Measurements from ENCODE around the gene FAM180A.

The FAM180A gene

DNA sequence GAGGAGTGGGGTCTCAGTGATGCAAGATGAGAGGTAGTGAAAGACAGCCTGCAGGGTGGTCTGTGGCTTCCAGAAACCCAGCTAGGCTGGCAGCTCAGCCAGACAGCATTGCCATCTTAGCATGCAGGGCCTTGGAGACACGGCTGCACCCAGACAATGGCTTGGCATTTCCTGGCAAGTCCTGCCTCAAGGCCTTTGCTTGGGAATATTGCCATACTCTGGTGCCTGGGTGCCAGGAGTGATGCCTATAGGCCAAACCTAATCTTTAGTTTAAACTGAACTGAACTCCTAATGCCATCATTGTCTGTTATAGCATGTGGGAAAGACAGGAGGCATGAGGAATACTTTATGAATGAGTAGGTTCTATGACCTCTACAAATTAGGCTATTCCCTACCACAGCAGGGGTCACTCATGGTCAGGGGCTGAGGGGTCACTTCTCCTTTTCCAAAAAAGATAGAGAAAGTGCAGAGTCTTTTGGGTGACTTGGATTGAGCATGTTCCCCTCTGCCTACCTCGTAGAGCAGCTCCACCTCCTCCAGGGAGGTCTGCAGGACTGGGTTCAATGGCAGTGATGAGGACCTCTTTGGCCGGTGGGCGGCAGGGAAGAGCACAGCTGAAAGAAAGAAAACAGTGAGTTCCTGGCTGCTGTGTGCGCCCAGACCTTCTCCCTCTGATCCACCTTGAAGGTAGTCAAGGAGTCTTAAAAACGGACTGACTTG lies 11.9 kb downstream of the FAM180A start:
- DNase-seq, result no peak

DNA sequence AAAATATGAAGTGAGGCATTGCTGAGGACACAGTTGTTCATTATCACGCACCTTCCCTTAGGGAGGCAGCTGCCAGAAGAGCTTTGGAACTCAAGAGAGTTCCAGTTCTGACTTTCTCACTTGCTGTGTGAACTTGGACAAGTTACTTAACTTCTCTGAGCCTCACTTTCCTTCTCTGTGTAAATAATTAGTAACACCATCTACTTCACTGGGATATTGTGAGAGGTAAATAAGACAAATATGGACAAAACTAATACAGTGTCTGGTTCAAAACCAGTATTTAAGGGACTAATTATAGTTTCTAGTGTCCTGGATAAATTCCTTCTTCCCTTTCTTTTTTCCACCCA lies 14.3 kb downstream of the FAM180A start:
- DNase-seq, result no peak

DNA sequence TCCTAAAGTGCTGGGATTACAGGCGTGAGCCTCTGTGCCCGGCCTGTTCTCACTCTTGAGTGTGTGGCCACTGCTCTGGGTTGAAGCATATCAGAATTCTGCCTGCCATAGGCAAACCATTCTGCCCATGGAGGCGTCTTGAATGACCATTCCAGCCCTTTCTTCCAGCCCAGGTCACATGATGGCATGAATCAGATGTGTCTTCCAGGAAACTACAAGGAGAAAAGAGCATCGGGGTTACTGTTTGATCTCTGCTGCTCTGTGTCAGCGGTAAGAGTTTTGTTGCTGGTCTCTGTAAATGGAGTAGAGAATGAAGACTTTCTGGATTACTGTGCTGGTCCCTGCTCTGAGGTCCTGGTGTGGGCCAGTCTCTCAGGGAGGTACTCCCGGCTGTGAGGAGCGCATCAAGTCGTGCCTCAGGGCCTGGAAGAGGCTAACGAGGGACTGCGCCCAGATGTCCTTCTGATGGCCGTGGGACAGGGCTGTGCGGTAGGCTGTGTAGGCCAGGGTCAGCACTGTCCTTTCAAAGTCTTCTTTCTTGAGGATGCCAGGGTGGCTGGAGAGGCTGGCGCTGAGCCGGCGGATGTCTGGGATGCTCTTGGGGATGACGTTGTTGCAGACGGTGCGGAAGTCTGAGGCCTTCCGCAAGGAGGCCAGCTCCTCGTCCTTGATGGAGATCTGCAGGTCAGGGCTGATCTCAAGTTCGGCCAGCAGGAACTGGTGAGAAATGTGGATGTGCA lies 14.8 kb downstream of the FAM180A start:
- no peak for DNase-seq

DNA sequence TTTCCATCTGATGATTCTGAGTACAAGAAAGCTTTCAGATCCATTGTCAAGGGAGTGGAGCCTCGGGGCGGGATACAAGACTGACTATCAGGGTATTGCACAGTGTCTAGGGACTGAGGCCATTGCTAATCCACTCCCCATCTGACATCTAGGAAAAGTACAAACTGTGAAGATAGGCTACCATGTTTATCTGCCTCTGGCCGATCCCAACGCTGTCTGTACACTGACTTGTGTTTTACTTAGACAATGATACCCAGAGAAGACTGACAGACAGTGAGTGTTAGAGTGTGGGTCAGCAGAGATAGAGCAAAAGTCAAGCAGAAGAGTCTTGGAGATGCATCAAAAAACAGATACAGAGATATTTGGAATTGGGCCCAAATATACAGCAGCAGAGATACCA lies 17.5 kb downstream of the FAM180A start:
- no peak for DNase-seq

DNA sequence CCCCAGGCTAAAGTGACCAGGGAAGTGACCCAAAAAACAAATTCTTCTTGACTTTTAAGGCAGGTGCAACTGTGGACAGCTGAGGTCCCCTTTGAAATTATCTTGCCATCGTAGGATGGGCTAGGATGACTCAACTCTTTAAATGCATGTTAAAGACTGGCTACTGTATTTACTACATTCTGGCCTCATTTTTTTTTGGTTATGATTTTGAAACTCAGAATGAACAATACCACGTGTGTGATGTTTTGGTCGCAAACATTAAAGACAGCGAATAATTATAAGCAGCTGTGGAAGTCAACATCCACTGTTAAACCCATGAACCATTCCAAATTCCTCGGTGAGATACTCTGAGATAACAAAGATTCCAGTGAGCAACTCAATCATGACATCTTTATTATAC lies 19.4 kb downstream of the FAM180A start:
- DNase-seq, result no peak

DNA sequence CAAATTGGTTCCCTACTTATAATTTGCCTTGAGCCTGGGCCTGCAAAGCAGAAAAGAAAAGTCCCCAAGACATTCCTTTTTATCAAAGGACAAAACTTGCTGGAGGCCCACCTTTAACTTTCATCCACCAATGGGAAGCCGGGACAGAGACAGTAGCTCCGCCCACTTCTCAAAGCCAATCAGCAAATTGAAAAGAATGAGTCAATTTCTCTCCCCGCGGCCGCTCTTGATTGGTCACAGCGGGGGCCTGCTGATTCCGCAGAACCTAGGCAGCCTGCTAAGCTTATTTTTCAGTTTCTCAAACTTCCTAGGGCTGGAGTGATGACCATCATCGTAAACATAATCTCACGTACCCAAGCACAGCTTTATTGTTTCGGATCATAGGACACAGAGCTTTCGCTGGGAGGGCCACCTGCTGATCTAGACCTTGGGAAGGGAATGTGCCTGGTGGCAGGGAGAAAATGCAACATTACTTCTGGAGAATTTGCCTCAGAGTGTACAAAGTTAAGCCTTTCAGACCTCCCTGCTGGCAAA lies 20.4 kb downstream of the FAM180A start, which contains the start of gene SLC13A4:
TSS of gene SLC13A4 (minus strand) at position 51 of the 534 bp plus-strand sequence. CDS start 690 bp downstream, outside the sequence.
- no peak for DNase-seq

DNA sequence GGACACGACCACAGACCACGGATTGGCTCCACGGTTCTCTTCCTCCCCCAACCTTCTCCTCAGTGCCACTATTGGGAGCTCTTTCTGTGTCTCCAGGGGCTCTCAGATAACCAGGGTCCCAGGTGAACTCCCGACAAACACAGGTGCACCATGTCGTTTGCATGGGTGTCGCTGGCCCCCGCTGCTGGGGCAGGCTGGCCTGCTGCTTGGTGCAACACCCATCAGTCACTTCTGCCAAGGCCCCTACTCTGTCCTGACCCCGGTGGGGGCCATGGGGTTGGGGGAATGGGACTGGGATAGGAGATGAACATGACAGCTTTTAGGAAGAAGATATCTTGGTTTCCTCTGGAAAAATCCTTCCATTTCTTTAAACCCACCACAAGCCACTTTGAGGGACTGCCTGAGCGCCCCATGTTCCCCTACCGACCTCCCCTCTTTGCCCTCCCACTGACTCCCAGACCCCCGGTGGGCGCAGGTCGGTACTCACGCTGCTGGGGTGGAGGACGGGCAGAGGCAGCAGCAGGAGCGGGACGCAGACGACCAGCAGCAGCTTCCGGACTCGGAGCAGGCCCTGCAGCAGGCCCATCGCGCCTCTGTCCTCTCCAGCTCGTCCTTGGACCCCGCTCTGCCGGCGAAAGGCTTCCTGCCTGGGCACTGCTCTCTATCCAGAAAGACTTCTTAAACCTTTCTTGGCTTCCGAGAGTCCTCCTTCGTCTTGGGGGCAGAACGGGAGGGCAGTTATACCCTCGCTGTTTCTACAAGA lies 21.5 kb downstream of the FAM180A start:
- no peak for DNase-seq

DNA sequence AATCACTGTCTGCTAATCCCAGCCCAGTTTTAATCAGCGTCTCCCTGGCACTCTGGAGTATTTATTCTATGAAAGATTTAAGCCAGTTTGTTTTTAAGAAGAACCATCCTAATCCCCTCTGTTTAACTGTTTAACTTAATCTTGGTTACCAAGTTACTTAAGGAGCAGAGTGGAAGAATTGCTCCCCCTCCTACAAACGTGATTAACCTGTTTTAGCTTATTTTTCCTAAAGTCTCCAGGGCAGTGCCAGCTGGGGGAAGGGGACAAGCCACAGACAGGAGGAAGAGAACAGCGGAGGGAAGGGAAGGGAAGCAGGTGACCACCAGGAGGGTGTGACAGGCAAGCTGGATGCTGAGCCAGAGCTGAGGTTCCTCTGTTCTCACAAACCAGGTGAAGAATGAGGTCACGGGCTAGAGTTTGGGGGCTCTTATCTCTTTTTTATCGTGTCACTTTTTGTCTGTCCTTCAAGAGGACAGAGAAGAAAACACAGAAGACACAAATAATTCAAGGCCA lies 22.3 kb downstream of the FAM180A start:
- DNase-seq, result no peak

DNA sequence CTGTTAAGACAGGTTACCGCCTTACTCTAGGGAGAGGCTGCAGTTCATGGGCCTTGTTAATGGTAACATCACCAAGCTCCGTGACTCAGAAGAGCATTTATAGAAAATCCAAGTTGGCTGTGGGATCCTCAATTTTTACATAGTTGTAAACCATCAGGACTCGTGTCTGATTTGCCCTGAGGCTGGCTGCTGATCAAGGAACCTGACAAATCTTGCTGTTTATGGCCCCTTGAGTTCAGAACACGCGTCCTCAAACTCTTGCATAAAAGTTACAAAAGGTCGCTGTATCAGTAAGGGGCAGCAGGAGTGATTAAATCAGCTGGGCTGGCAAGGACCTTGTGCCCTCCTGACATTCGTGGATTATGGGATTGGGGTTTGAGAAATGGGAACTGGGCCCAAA lies 25.2 kb downstream of the FAM180A start:
- DNase-seq, result no peak

DNA sequence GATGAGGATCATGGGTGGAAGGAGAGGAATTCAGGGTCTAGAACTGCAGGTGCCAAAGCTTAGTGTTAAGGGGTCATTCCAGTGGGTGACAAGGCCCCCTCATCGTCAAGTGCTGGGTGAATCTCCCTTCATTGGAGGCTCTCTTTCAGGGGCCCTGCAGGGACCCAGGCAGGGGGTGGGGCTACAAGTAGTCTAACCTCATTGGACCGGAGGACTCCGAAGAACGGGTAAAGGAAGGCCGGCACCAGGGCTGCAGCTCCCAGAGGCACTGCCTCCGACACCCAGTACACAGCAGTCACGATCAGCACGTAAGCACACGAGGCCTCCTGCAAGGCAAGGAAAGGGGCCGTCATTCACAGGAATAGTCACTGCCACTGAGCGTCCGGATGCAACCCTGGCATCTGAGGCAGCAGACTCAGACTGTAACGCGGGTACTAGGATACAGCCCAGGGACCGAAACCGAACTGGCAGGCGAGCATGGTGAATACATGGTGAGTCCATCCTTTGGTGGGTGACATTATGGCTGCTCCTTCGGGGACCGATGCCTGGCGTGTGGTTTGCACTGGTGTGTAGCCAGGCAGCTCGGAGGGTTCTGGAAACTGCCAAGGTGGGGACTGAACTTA lies 27.3 kb downstream of the FAM180A start:
- no peak for DNase-seq

DNA sequence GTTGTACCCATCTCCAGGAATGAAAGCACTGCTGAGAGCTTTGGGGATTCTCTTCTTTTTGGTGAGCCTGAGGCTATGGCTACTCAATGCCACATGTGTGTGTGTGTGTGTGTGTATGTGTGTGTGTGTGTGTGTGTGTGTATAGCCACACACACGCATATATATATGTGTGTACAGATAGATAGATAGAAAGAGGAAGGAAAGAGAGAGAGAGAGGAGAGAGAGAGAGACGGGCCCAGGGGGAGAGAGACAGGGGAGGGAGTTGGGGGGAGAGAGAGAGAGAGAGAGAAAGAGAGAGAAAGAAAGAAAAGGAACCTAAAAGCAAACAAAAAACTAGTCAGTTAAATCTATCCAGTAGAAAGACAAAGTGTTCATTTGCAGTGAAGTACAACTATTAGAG lies 28.9 kb downstream of the FAM180A start:
- DNase-seq, result no peak

DNA sequence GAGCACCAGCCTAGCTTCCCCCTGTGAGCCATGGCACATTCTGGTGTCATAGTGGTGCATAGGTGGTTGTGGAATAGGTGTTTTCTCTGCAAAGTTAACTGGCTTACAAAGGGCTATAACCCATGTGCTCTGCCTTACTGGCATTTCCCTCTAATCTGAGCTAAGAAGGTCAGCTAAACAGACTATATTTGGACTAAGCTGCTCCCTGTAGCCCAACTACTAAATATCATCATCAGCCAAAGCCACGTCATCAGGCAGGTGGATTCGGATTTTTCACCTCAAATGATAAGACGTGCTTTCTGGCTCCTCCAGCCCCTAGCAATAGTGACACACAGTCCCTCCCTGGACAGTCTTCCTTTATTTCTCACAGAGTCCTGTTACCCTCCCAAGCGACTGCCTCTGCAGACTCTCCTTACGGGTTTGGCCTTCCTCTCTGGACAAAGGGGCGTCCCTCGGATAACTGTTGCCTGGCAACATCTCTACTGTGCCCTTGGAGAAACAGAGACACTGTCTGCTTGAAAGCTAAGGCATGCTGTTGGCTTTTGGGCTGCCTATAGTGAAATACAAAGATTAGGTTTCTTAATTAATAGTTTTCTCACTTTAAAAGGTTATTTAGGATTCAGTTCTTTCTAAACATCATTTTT lies 29.7 kb downstream of the FAM180A start:
- DNase-seq, result no peak

DNA sequence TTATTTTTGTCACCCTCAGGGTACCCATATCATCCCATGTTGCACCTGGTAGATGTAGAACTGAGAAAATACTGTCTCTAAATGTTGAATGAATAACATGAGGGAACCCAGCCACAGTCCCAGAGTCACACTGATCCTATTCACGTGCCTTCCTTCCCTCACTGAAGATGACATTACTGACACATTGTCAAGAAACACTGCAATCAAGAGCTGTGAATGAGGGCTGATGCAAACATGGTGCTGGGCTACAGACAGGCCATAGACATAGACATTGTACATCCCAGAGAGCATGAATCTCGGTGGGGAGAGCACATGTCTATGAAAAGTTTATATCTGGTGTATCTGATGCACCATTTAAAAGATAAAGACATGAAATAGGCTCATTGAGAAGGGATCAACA lies 30.4 kb downstream of the FAM180A start:
- DNase-seq, result no peak

DNA sequence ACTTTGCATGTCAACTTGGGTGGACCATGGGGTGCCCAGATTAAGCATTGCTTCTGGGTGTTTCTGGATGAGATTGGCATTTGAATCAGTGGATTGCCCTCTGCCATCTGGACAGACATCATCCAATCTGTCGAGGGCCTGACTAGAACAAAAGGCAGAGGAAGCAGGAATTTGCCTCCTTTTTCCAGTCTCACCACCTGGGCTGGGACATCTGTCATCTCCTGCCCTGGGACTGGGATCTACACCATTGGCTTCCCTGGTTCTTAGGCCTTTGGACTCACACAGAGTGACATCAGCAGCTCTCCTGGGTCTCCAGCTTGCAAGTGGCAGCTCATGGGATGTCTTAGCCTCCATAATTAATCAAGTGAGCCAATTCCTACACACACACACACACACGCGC lies 30.9 kb downstream of the FAM180A start:
- DNase-seq, result no peak

DNA sequence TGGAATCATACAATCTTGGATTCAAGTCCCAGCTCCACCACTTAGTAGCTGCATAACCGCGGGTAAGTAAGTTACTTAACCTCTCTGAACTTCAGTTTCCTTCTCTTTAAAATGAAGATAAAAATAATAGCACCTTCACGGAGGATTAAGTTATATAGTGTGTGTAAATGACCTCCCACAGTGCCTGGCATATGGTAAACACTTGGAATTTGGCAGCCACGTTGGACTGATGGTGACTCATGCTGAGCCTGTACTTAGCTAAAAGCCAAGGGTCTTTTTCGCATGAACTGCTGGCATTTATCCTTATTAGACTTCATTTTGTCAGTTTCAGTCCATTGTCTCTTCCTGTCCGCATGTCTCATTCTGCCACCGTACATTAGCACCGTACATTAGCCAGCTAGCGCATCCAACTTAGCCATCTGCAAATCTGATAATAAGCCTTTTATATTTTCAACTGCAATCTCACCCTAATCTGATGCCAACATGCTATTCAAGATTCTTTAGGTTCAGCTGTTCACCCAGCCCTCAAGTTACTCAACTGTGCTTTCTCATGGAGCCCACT lies 31.9 kb downstream of the FAM180A start:
- DNase-seq, result no peak

DNA sequence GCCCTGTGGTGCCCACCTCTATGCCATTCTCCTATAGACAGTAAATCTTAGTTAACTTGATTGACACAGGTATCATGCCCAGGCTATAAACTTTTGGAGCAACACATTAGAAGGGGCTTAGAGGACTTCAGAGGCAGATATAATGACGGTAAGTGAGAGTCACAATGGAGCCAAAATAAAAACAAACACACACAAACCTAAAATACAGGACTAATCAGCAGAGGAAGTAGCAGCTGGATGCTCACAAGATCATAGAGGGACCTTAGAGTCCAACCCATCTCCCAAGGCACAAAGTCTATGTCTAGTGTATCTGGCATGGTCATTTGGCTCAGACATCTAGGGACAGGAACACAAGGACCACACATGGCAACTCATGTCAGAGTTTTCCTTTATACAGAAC lies 32.9 kb downstream of the FAM180A start:
- DNase-seq, result no peak

DNA sequence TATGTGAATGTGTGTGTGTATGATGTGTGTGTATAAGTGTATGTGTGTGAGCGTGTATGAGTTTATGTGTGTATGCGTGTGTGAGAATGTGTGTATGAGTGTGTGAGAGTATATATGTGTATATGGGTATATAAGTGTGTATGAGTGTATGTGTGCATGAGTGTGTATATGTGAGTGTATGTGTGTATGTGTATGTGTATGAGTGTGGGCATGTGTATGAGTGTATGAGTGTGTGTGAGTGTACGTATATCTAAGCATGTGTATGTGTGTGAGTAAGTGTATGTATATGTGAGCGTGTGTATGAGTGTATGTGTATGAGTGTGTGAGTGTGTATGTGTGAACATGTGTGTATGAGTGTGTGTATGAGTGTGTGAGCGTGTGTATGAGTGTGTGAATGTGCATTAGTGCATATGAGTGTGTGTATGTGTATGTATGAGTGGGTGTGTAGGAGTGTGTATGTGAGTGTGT lies 33.5 kb downstream of the FAM180A start:
- no peak for DNase-seq

DNA sequence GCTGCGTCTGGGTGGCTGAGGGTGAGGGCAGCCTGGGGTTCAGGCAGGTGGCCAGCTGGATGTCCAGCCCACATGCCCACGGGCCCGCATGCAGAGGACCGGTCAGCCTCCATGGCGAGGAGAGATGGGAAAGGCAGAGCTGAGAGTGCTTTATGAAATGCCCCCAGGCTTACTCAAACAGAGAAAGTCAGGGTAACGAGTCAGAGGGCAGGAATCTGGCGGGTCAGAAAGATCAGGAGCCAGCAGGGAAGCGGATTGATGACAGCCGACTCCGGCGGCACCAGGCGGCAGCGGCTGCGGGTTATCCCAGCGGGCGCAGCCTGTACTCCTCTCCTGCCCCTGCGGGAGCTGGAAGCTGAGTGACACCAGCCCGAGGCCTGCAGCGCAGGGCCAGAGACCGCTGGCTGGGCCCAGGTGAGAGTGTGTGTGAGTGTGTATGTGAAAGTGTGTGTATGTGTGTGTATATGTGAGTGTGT lies 34.0 kb downstream of the FAM180A start:
- DNase-seq, result no peak

DNA sequence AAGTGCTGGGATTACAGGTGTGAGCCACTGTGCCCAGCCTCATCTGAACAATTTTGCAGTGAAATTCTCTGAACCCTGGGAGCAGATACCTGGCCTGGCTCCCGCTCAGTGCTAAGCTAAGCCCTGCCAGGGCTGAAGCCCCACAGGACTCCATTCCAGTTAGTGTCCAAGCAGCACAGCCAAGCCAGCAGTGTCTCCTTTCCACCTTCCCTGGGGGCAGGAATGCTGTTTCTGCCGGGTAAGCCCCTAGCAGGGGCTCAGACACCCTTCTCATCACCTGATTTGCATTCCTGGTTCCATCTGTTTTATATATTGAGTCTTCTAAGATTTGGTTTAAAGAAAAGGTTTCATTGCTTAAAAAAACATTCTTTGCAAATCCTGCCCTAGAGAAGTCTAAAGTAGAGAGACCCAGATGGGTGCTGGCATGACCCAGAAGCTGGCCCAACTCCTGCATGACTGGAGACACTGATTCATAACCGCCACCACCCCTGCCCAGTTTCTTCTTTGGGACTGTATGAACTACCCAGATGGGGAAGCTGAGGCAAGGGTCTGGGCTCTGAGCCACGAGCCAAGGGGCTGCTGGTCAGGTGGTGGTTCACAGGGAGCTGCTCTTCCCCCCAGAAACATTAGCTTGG lies 34.7 kb downstream of the FAM180A start:
- DNase-seq, result no peak

DNA sequence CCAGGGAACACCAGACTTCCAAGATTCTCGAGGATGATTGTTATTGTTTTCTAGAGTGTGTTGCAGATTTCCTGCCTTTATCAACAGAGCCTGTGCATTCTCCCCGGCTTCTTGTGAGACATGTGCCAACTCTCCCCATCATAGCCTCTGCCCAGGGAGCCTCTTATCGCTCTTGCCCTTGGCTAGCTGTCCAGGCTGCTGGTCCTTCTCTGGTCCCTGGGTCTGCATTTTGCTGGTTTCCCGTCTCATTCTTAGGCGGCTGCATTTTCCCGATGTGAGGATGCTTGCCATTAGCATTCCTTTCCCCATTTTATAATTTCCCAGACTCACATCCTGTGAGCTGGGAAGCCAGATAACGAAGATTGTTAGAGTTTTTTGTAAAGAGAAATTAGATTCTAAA lies 35.8 kb downstream of the FAM180A start:
- no peak for DNase-seq

DNA sequence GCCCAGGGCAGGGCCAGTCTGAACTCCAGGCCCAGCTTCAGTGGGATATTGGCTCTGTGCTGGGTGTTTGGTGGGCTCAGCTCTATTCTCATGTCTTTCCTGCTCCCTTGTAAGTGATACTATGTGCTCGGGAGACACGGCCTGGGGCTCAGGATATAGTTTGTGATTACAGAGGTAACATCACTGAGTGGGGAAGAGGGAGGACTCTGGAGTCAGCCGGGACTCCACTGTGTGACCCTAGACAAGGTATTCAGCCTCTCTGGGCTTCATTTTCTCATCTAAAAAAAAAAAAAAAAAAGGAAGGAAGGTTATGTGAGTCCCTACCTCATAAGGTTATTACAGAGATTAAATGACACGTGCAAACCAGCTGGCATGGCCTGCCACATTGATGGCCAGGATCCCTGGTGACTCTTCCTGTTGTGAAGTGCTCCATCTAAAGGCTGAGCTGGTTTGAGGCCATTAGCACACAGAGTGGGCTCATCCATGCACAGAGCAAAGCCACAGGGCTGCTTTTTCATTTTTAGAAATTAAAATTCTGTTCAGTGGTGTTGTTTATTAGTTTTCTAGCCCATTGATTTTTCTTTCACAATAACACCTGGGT lies 36.3 kb downstream of the FAM180A start:
- no peak for DNase-seq

All from activated T-cell treated with anti-CD3 and anti-CD28 coated beads, Interleukin-2, amount 50 U/mL, for 1 hour (primary cell).